Measurements from ENCODE around the gene ZFPM1.

DNA sequence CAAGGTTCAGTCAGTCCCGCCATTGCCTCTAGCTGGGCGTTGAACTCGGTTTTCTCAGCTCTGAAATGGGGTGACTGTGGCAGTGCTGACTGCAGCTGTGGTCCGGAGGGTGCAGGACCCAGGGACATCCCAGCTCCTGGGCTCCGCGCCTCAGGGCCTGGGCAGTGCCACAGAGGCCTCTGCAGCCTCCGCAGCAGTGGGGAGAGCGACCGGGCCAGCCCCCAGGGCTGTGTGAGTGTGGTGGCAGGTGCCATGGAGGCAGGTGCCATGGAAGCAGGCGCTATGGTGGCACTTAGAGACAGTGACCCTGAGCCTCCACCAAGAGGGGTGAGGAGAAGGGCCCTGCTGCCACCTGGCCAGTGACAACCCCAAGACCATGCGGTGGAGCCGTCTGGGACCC is 39.4 kb upstream of the ZFPM1 start:
- TF ChIP-seq, protein P1, sequence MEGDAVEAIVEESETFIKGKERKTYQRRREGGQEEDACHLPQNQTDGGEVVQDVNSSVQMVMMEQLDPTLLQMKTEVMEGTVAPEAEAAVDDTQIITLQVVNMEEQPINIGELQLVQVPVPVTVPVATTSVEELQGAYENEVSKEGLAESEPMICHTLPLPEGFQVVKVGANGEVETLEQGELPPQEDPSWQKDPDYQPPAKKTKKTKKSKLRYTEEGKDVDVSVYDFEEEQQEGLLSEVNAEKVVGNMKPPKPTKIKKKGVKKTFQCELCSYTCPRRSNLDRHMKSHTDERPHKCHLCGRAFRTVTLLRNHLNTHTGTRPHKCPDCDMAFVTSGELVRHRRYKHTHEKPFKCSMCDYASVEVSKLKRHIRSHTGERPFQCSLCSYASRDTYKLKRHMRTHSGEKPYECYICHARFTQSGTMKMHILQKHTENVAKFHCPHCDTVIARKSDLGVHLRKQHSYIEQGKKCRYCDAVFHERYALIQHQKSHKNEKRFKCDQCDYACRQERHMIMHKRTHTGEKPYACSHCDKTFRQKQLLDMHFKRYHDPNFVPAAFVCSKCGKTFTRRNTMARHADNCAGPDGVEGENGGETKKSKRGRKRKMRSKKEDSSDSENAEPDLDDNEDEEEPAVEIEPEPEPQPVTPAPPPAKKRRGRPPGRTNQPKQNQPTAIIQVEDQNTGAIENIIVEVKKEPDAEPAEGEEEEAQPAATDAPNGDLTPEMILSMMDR (IDR thresholded peaks at IDR 0.05; ENCODE audit: low read depth, low read length): no peak
- TF ChIP-seq EZH2phosphoT487 (IDR thresholded peaks at IDR 0.05; ENCODE audit: low read depth): no peak

All from OCI-LY3 (cell line).